Vagina (tissue), 2 donors: ENCODE measurements around the gene TRMT61A.

ENCODE experiments used
- CTCF ChIP-seq, 3 experiments: fragments of 450-650 bp in 2 of 3; fragments of 200-600 bp in 1 of 3; sonication (generic) in 1 of 3; IDR thresholded peaks; one replicate each; pipeline ENCODE4 v1.5.1; 2017 to 2019; ENCODE audit warnings: antibody characterized with exemption in 3 of 3, mild to moderate bottlenecking in 2 of 3, moderate library complexity in 2 of 3
- POLR2AphosphoS5 ChIP-seq, 2 donors: sonication (generic); formaldehyde crosslinking; IDR thresholded peaks; one replicate each; pipeline ENCODE4 v1.9.0; 2017; ENCODE audit warnings: antibody characterized with exemption in 2 of 2, mild to moderate bottlenecking in 2 of 2, low read depth in 1 of 2; ENCODE audit not compliant: insufficient read depth in 1 of 2

- no peak for TF ChIP-seq CTCF (IDR thresholded peaks at IDR 0.05)
- no peak for TF ChIP-seq POLR2AphosphoS5 (IDR thresholded peaks at IDR 0.05; ENCODE audit: insufficient read depth in 1 of 2, low read depth in 1 of 2)
Observed at GRCh38 chr14:103561381-103562178, 32.6 kb downstream of the TRMT61A start.
